CD4-positive, alpha-beta T cell treated with Interleukin-4 for 1 hour (primary cell): Measurements from ENCODE around the gene ABHD16A.

Source experiments
- DNase-seq, 2 donors: peaks; one replicate each; pipeline ENCODE4 v3.0.0-alpha.2; 2020 to 2022

The ABHD16A gene

GRCh38 chr6:31687860-31688693, 15.0 kb downstream of the ABHD16A start:
- no peak for DNase-seq

- no peak for DNase-seq
These were observed 15.8 kb downstream of the ABHD16A start for GRCh38 chr6:31687321-31687720.

GRCh38 chr6:31686483-31686882, 16.6 kb downstream of the ABHD16A start:
- no peak for DNase-seq

- DNase-seq: no peak
These were observed 19.5 kb downstream of the ABHD16A start for GRCh38 chr6:31683591-31683990.

- peak; percentile 30 to 35 for DNase-seq
These were observed 21.9 kb downstream of the ABHD16A start for GRCh38 chr6:31681135-31681671.

- peak; percentile 79 to 80 for DNase-seq
These were observed 22.6 kb downstream of the ABHD16A start, which contains the start of gene LY6G5C for GRCh38 chr6:31680226-31681134. Gene LY6G5C, minus strand, starts transcription at chr6:31681067. Its CDS starts 694 bp downstream, at chr6:31680373.

GRCh38 chr6:31677955-31678354, 25.2 kb downstream of the ABHD16A start:
- no peak for DNase-seq

- DNase-seq: no peak
These were observed 26.2 kb downstream of the ABHD16A start for GRCh38 chr6:31676904-31677303.

GRCh38 chr6:31676322-31676903, 26.7 kb downstream of the ABHD16A start:
- no peak for DNase-seq

- DNase-seq: no peak
These were observed 33.4 kb downstream of the ABHD16A start, which contains the start of gene LY6G5B for GRCh38 chr6:31669676-31670075. Gene LY6G5B, plus strand, starts transcription at chr6:31669976. Its CDS starts 975 bp downstream, at chr6:31670951.

GRCh38 chr6:31666337-31666965, 36.7 kb downstream of the ABHD16A start:
- DNase-seq: no peak

- peak; percentile 98 for DNase-seq
These were observed 37.4 kb downstream of the ABHD16A start, which contains the start of gene CSNK2B for GRCh38 chr6:31665501-31666336. Gene CSNK2B, plus strand, starts transcription at chr6:31666080. Its CDS starts 752 bp downstream, at chr6:31666832.

GRCh38 chr6:31664790-31665500, 38.2 kb downstream of the ABHD16A start, which contains the start of gene GPANK1:
Gene GPANK1, minus strand, starts transcription at chr6:31664997. Its CDS starts 519 bp downstream, at chr6:31664478.
- peak; percentile 94 for DNase-seq

GRCh38 chr6:31663961-31664789, 38.9 kb downstream of the ABHD16A start:
- no peak for DNase-seq

- no peak for DNase-seq
These were observed 39.8 kb downstream of the ABHD16A start for GRCh38 chr6:31663126-31663960.

- no peak for DNase-seq
These were observed 40.9 kb downstream of the ABHD16A start for GRCh38 chr6:31662124-31662723.

GRCh38 chr6:31661262-31662123, 41.6 kb downstream of the ABHD16A start:
- no peak for DNase-seq
